HG03442 (cell line): ENCODE results near the gene GPS1.

Experiments
- ATAC-seq: cut with Tn5 transposase; IDR thresholded peaks from one replicate; pipeline ENCODE4 v1.9.1; 2021; ENCODE audit warnings: mild to moderate bottlenecking, moderate library complexity; ENCODE audit not compliant: unreplicated experiment

Gene GPS1

GRCh38 chr17:82076018-82076784 lies 24.5 kb downstream of the GPS1 start:
- ATAC-seq = no peak

GRCh38 chr17:82076785-82077591 lies 25.3 kb downstream of the GPS1 start:
- ATAC-seq = no peak

GRCh38 chr17:82077617-82078358 lies 26.1 kb downstream of the GPS1 start:
- no peak for ATAC-seq

GRCh38 chr17:82078433-82078832 lies 26.7 kb downstream of the GPS1 start:
- ATAC-seq = no peak

GRCh38 chr17:82079001-82079677 lies 27.4 kb downstream of the GPS1 start:
- ATAC-seq = no peak

- ATAC-seq = no peak
Observed at GRCh38 chr17:82080048-82080788, 28.5 kb downstream of the GPS1 start.

- ATAC-seq = no peak
Observed at GRCh38 chr17:82080789-82081464, 29.2 kb downstream of the GPS1 start.

- no peak for ATAC-seq
Observed at GRCh38 chr17:82081546-82081945, 29.8 kb downstream of the GPS1 start.

GRCh38 chr17:82081966-82082365 lies 30.3 kb downstream of the GPS1 start:
- no peak for ATAC-seq

- no peak for ATAC-seq
Observed at GRCh38 chr17:82082456-82082855, 30.8 kb downstream of the GPS1 start.

- no peak for ATAC-seq
Observed at GRCh38 chr17:82083009-82083408, 31.3 kb downstream of the GPS1 start.

- ATAC-seq = no peak
Observed at GRCh38 chr17:82083533-82084359, 32.0 kb downstream of the GPS1 start.

- ATAC-seq = no peak
Observed at GRCh38 chr17:82084373-82085030, 32.8 kb downstream of the GPS1 start.

GRCh38 chr17:82085031-82085861 lies 33.5 kb downstream of the GPS1 start:
- ATAC-seq = no peak

GRCh38 chr17:82085931-82086764 lies 34.5 kb downstream of the GPS1 start:
- ATAC-seq = no peak
